Gastroesophageal sphincter (tissue), 4 donors: ENCODE measurements around the gene FKRP. TPM values are rescaled to one million over a fixed set of nuclear protein-coding genes. Genes with fewer than 3 reads are reported as not detected.
A peak's percentile ranks its signal among the peaks of the same experiment; 100 is the strongest.
"Not testable (repeated sequence)": the region's sequence is repeated elsewhere in the genome, so short reads cannot be mapped to it uniquely, and the experiment has no call there.

Experiments used
- ATAC-seq: fragments of 150-250 bp; one replicate; pipeline ENCODE4 v1.9.1; 2016; ENCODE audit warnings: mild to moderate bottlenecking, moderate library complexity
- H3K27ac ChIP-seq, 4 donors: fragments of 200-600 bp; sonication (generic) in 3 of 4; 1 replicate in 3 of 4; 2 replicates in 1 of 4; pipeline ENCODE4 v1.5.1; 2016 to 2019
- H3K27me3 ChIP-seq: fragments of 200-600 bp; sonication (generic); one replicate; pipeline ENCODE4 v1.5.1; 2019
- H3K36me3 ChIP-seq, 2 donors: fragments of 200-600 bp; sonication (generic); one replicate each; pipeline ENCODE4 v1.5.1; 2019; ENCODE audit warnings: control low read depth in 1 of 2
- H3K4me1 ChIP-seq, 3 donors: fragments of 200-600 bp; sonication (generic); 1 replicate in 2 of 3; 2 replicates in 1 of 3; pipeline ENCODE4 v1.5.1; 2016 to 2019; ENCODE audit warnings: control low read depth in 2 of 3
- H3K4me3 ChIP-seq, 2 donors: fragments of 200-600 bp; sonication (generic); one replicate each; pipeline ENCODE4 v1.5.1; 2019; ENCODE audit warnings: mild to moderate bottlenecking in 1 of 2, moderate library complexity in 1 of 2
- H3K9me3 ChIP-seq, 3 donors: fragments of 200-600 bp; sonication (generic); one replicate each; pipeline ENCODE4 v1.5.1; 2017 to 2019; ENCODE audit warnings: control low read depth in 2 of 3
- EP300 ChIP-seq: sonication (generic); formaldehyde crosslinking; IDR thresholded peaks from one replicate; pipeline ENCODE4 v1.6.1; 2017; ENCODE audit warnings: antibody characterized with exemption, mild to moderate bottlenecking
- POLR2A ChIP-seq, 2 donors: fragments of 450-650 bp; IDR thresholded peaks; one replicate each; pipeline ENCODE4 v1.6.1; 2017; ENCODE audit warnings: antibody characterized with exemption in 2 of 2, mild to moderate bottlenecking in 2 of 2, moderate library complexity in 1 of 2
- POLR2AphosphoS5 ChIP-seq: sonication (generic); formaldehyde crosslinking; IDR thresholded peaks from one replicate; pipeline ENCODE4 v1.6.1; 2017; ENCODE audit warnings: antibody characterized with exemption
- WGBS, 2 donors: methylation state at CpG; one replicate each; pipeline ENCODE4 v1.1.5; 2018; ENCODE audit warnings: low coverage in 1 of 2; 5-methylcytosine and 5-hydroxymethylcytosine counted together
- total RNA-seq, 4 donors: library from RNA; depleted of rRNA; stranded (reverse); fragments of >200 nt; gene quantifications; one replicate each; pipeline ENCODE4 v1.1.0, GENCODE V29; 2016
- TF ChIP-seq, protein P1 (sequence below), 4 experiments: fragments of 200-600 bp in 2 of 4; fragments of 450-650 bp in 2 of 4; sonication (generic) in 1 of 4; IDR thresholded peaks; one replicate each; pipeline ENCODE4 v1.5.1; 2017 to 2019; ENCODE audit warnings: antibody characterized with exemption in 4 of 4, mild to moderate bottlenecking in 2 of 4, moderate library complexity in 2 of 4

FKRP gene
- total RNA-seq, 4 donors from 2014 or later: 18.7 to 22.5 (median 20.3) TPM

DNA sequence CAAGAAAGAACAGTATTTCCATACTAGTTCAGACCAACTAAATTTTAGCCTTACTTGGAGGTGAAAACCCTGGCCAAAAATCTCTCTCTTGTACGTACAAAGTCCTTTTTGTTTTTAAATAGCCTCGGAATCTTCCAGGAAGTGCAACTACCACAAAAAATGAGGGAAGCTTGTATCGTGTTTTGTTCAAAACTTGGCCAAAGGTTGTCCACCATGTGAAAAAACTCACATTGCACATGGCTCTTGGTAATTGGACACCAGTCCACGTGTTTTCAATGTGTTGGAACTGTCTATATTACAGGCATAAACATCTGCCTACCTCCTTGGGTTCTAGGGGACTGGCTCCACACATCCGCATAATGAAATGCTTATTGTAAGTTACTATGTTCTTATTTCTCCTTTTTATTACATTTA lies 15.6 kb downstream of the FKRP start:
- 47 to 49% methylated on average over 5 of the region's 5 CpGs for WGBS, 2 donors
- Histone ChIP-seq H3K27me3 (no peaks in the 10 kb centered on the region), H3K9me3 (no peaks in the 10 kb centered on the region), H3K4me1 (peaks cover 0 to 41% (median 11%) of the 10 kb centered on the region in 3 donors), H3K27ac (peak overlapping the region in 3 of 4 donors; percentile 64 to 81 (median 73)), H3K4me3 (no peak overlapping the region), H3K36me3 (peaks cover 0 to 9% of the 10 kb centered on the region in 2 donors)
- ATAC-seq: no peak
- TF ChIP-seq EP300 (no peak), POLR2AphosphoS5 (no peak), POLR2A (IDR thresholded peaks at IDR 0.05) (no peak)
- TF ChIP-seq, protein P1, sequence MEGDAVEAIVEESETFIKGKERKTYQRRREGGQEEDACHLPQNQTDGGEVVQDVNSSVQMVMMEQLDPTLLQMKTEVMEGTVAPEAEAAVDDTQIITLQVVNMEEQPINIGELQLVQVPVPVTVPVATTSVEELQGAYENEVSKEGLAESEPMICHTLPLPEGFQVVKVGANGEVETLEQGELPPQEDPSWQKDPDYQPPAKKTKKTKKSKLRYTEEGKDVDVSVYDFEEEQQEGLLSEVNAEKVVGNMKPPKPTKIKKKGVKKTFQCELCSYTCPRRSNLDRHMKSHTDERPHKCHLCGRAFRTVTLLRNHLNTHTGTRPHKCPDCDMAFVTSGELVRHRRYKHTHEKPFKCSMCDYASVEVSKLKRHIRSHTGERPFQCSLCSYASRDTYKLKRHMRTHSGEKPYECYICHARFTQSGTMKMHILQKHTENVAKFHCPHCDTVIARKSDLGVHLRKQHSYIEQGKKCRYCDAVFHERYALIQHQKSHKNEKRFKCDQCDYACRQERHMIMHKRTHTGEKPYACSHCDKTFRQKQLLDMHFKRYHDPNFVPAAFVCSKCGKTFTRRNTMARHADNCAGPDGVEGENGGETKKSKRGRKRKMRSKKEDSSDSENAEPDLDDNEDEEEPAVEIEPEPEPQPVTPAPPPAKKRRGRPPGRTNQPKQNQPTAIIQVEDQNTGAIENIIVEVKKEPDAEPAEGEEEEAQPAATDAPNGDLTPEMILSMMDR (IDR thresholded peaks at IDR 0.05): no peak

DNA sequence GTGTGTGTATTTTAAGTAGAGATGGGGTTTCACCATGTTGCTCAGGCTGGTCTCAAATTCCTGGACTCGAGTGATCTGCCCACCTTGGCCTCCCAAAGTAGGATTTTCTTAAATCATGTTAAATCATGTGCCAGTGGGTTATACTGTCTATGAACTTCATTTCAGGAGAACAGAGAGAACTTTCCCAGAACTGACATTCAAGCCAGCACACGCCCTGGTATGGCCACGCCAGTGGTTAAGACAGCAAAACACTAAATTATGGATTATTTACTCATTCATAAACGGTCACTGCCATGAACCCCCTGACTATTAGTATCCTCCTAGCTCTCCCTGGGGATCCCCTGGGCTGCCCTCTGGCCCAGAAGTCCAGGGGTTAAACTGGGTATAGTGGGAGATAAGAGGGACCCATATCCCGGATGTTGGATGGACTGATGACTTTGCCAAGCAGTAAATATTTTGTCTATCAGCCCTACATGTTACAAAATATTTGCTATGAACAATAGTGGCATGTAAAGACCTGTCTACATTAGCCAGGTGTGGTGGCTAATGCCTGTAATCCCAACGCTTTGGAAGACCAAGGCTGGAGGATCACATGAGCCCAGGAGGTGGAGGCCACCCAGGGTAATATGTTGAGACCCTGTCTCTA lies 16.5 kb downstream of the FKRP start:
- 88 to 90% methylated on average over 3 to 5 of the region's 6 CpGs for WGBS, 2 donors
- ATAC-seq: no peak
- Histone ChIP-seq H3K4me3 (no peak overlapping the region), H3K27me3 (no peaks in the 10 kb centered on the region), H3K36me3 (no peaks in the 10 kb centered on the region), H3K4me1 (peaks cover 0 to 35% (median 11%) of the 10 kb centered on the region in 3 donors), H3K27ac (no peak overlapping the region), H3K9me3 (no peaks in the 10 kb centered on the region)
- TF ChIP-seq, protein P1 (IDR thresholded peaks at IDR 0.05): no peak
- TF ChIP-seq POLR2A (IDR thresholded peaks at IDR 0.05) (no peak), EP300 (no peak), POLR2AphosphoS5 (no peak)

DNA sequence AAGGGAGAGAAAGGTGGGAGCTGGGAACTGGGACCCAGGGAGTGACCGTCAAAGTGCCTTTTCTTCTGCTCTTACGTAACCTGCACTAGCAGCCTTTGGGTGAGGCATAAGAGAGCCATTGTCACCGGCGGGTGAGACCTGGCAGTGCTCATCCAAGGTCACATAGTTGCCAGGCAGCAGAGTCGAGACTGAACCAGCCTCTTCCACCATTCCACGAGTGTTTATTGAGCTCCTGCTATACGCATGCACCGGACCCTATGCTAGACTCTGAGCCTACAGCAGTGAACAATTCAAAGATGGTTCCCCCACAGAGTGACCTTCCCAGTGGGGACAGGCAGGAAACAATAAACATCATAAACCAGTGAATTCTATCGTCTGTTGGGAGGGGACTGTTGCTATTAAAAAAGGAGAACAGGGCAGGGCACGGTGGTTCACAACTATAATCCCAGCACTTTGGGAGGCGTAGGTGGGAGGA lies 19.0 kb downstream of the FKRP start:
- no peak overlapping the region for H3K27ac ChIP-seq
- peaks cover 0 to 28% (median 8%) of the 10 kb centered on the region in 3 donors for H3K4me1 ChIP-seq
- no peaks in the 10 kb centered on the region for H3K9me3 ChIP-seq
- no peak for ATAC-seq
- TF ChIP-seq, protein P1 (IDR thresholded peaks at IDR 0.05): no peak
- no peak for TF ChIP-seq EP300
- no peak for TF ChIP-seq POLR2A (IDR thresholded peaks at IDR 0.05)
- no peak for TF ChIP-seq POLR2AphosphoS5
- WGBS, 2 donors: 64% methylated on average over 7 to 11 of the region's 11 CpGs
- H3K4me3 ChIP-seq: no peak overlapping the region
- H3K36me3 ChIP-seq: no peaks in the 10 kb centered on the region
- no peaks in the 10 kb centered on the region for H3K27me3 ChIP-seq

DNA sequence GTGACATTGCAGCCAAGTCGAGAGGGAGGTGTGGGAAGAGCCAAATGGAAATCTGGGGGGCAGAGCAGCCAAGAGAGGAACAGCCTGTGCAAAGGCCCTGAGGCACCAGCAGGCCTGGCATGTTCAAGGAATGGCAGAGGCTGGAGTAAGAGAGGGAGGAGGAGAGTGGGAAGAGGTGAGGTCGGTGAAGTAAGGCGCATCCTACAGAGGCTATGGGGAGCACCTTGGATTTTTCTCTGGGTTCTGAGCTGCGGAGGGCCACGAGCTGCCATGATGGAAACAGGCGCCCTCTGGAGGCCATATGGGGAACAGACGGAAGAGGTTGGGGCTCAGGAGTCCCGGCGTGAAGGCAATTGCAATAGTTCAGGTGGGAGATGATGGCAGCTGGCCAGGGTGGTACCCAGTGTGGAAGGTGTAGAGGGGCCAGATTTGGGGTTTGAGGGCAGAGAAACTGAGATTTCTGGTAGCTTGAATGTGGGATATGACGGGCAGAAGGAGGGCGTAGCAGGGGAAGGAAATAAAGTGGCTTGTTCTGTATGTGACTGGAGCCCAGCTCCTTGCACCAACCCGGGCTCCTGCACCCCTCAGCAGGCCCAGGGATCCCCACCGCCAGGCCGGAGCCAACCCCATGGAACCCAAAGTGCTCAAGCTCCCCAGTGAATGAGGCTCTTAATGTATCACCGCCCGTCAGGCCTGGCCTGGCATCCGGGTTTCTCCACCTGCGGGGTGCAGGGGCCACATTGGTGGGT lies 20.9 kb downstream of the FKRP start:
- TF ChIP-seq POLR2A (IDR thresholded peaks at IDR 0.05): no peak
- TF ChIP-seq, protein P1 (IDR thresholded peaks at IDR 0.05): peak; percentile 29 to 65 (median 48)
- no peaks in the 10 kb centered on the region for H3K36me3 ChIP-seq
- WGBS, 2 donors: 41 to 65% methylated on average over 12 to 14 of the region's 18 CpGs
- H3K9me3 ChIP-seq: no peaks in the 10 kb centered on the region
- H3K27me3 ChIP-seq: no peaks in the 10 kb centered on the region
- no peak overlapping the region for H3K27ac ChIP-seq
- ATAC-seq: peak; percentile 46
- H3K4me3 ChIP-seq: no peak overlapping the region
- H3K4me1 ChIP-seq: peaks cover 0 to 9% (median 0%) of the 10 kb centered on the region in 3 donors

DNA sequence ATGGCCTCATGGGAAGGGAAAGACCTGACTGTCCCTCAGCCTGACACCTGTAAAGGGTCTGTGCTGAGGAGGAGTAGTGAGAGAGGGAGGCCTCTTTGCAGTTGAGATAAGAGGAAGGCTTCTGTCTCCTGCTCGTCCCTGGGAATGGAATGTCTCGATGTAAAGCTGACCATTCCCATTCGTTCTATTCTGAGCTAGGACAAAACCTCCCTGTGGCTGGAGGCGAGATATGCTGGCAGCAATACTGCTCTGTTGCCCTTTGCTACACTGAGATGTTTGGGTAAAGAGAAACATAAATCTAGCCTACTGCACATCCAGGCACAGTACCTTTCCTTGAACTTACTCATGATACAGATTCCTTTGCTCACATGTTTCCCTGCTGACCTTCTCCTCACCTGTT lies 22.9 kb downstream of the FKRP start:
- not testable (repeated sequence) for ATAC-seq, H3K9me3 ChIP-seq, H3K36me3 ChIP-seq, H3K4me3 ChIP-seq, H3K27me3 ChIP-seq, H3K27ac ChIP-seq, H3K4me1 ChIP-seq
- 18 to 24% methylated on average over 4 of the region's 4 CpGs for WGBS, 2 donors
